Measurements from ENCODE around the gene LYZ.

- no peak for TF ChIP-seq CTCF (conservative IDR thresholded peaks at IDR 0.05 in 1 of 2, IDR thresholded peaks at IDR 0.05 in 1 of 2; ENCODE audit: low read depth in 1 of 2, low read length in 2 of 2)
- no peak for TF ChIP-seq EZH2 (IDR thresholded peaks at IDR 0.05; ENCODE audit: low read length, missing control alignments)
Observed at GRCh38 chr12:69360348-69360672, 12.1 kb downstream of the LYZ start.
